Stimulated activated CD4-positive, alpha-beta T cell treated with anti-CD3 and anti-CD28 coated beads, Interleukin-4, amount 100 ng/mL, for 48 hours (primary cell): Measurements from ENCODE around the gene PALB2.

Experiments
- DNase-seq, 2 donors: peaks; one replicate each; pipeline ENCODE4 v3.0.0-alpha.2; 2020; ENCODE audit warnings: low read depth in 2 of 2

PALB2 gene

GRCh38 chr16:23554536-23554935, 86.6 kb downstream of the PALB2 start:
- DNase-seq, result no peak
